Measurements from ENCODE around the gene SMIM23. TPM values are rescaled to one million over a fixed set of nuclear protein-coding genes. Genes with fewer than 3 reads are reported as not detected.
"Not testable (repeated sequence)": the region's sequence is repeated elsewhere in the genome, so short reads cannot be mapped to it uniquely, and the experiment has no call there.

The SMIM23 gene
- total RNA-seq, 4 donors from 2014 or later: not detected

- Histone ChIP-seq H3K36me3 (no peaks in the 10 kb centered on the region), H3K4me3 (no peak overlapping the region), H3K27ac (no peak overlapping the region), H3K4me1 (no peaks in the 10 kb centered on the region), H3K9me3 (peaks cover 0 to 13% (median 4%) of the 10 kb centered on the region in 3 donors), H3K27me3 (peaks cover 0 to 7% (median 0%) of the 10 kb centered on the region in 4 donors)
- no peak for TF ChIP-seq POLR2A (IDR thresholded peaks at IDR 0.05)
- TF ChIP-seq CTCF (IDR thresholded peaks at IDR 0.05): no peak
- intact Hi-C loops (cut with DNase I): no loop called here
- no peak for DNase-seq
- WGBS, 2 donors: 40 to 57% methylated on average over 3 of the region's 3 CpGs
Measured at GRCh38 chr5:171771856-171772255, 13.8 kb upstream of the SMIM23 start.

GRCh38 chr5:171773106-171773505 is 12.5 kb upstream of the SMIM23 start:
- no peaks in the 10 kb centered on the region for H3K4me1 ChIP-seq
- H3K9me3 ChIP-seq: peaks cover 0 to under 1% (median 0%) of the 10 kb centered on the region in 3 donors
- TF ChIP-seq POLR2A (IDR thresholded peaks at IDR 0.05): no peak
- TF ChIP-seq CTCF (IDR thresholded peaks at IDR 0.05): no peak
- peaks cover 0 to 7% (median 0%) of the 10 kb centered on the region in 4 donors for H3K27me3 ChIP-seq
- WGBS, 2 donors: 78 to 90% methylated on average over 6 to 7 of the region's 8 CpGs
- H3K27ac ChIP-seq: no peak overlapping the region
- H3K36me3 ChIP-seq: no peaks in the 10 kb centered on the region
- intact Hi-C loops (cut with DNase I): no loop called here
- no peak overlapping the region for H3K4me3 ChIP-seq
- DNase-seq: no peak

- H3K27ac ChIP-seq: no peak overlapping the region
- H3K4me3 ChIP-seq: no peak overlapping the region
- no peaks in the 10 kb centered on the region for H3K4me1 ChIP-seq
- no peaks in the 10 kb centered on the region for H3K9me3 ChIP-seq
- no peak for DNase-seq
- peaks cover 0 to 16% (median 0%) of the 10 kb centered on the region in 4 donors for H3K27me3 ChIP-seq
- no peak for TF ChIP-seq POLR2A (IDR thresholded peaks at IDR 0.05)
- TF ChIP-seq CTCF (IDR thresholded peaks at IDR 0.05): no peak
- WGBS, 2 donors: 82 to 100% methylated on average over 1 to 9 of the region's 9 CpGs
- intact Hi-C loops (cut with DNase I): no loop called here
- no peaks in the 10 kb centered on the region for H3K36me3 ChIP-seq
Measured at GRCh38 chr5:171774418-171774817, 11.2 kb upstream of the SMIM23 start.

- no peak for DNase-seq
- TF ChIP-seq CTCF (IDR thresholded peaks at IDR 0.05): no peak
- no peak for TF ChIP-seq POLR2A (IDR thresholded peaks at IDR 0.05)
- no peaks in the 10 kb centered on the region for H3K9me3 ChIP-seq
- no peak overlapping the region for H3K4me3 ChIP-seq
- intact Hi-C loops (cut with DNase I): no loop called here
- no peaks in the 10 kb centered on the region for H3K36me3 ChIP-seq
- peaks cover 0 to 9% (median 0%) of the 10 kb centered on the region in 4 donors for H3K27me3 ChIP-seq
- no peak overlapping the region for H3K27ac ChIP-seq
- 55 to 68% methylated on average over 9 to 11 of the region's 12 CpGs for WGBS, 2 donors
- no peaks in the 10 kb centered on the region for H3K4me1 ChIP-seq
Measured at GRCh38 chr5:171776213-171776612, 9.4 kb upstream of the SMIM23 start.

GRCh38 chr5:171776770-171777759 is 8.6 kb upstream of the SMIM23 start:
- Histone ChIP-seq H3K4me1 (no peaks in the 10 kb centered on the region), H3K36me3 (no peaks in the 10 kb centered on the region), H3K27me3 (peaks cover 0 to 9% (median 0%) of the 10 kb centered on the region in 4 donors), H3K4me3 (no peak overlapping the region), H3K27ac (no peak overlapping the region), H3K9me3 (no peaks in the 10 kb centered on the region)
- DNase-seq: no peak
- WGBS, 2 donors: 57 to 58% methylated on average over 15 to 18 of the region's 19 CpGs
- intact Hi-C loops (cut with DNase I): no loop called here
- TF ChIP-seq POLR2A (IDR thresholded peaks at IDR 0.05): no peak
- no peak for TF ChIP-seq CTCF (IDR thresholded peaks at IDR 0.05)

GRCh38 chr5:171781744-171782143 is 3.9 kb upstream of the SMIM23 start:
- H3K9me3 ChIP-seq; H3K4me1 ChIP-seq; DNase-seq; intact Hi-C loops (cut with DNase I); H3K4me3 ChIP-seq; H3K27ac ChIP-seq; H3K36me3 ChIP-seq: not testable (repeated sequence)
- H3K27me3 ChIP-seq: peaks cover 0 to 16% (median 0%) of the 10 kb centered on the region in 4 donors
- WGBS, 2 donors: 66 to 69% methylated on average over 4 of the region's 4 CpGs
